SK-N-SH (cell line): ENCODE data around the gene CDH12.

Experiments
- EP300 ChIP-seq, 2 experiments: IDR thresholded peaks; 2 replicates each; pipeline versions ENCODE4 v1.4.0 to v1.6.1; 2012; ENCODE audit warnings: borderline replicate concordance in 1 of 2, low read depth in 1 of 2, low read length in 1 of 2
- FOXM1 ChIP-seq: IDR thresholded peaks from 2 replicates; pipeline ENCODE4 v1.4.0; 2012; ENCODE audit warnings: low read depth, mild to moderate bottlenecking
- NRF1 ChIP-seq: IDR thresholded peaks from 2 replicates; pipeline ENCODE4 v1.6.1; 2012; ENCODE audit warnings: low read depth, mild to moderate bottlenecking, low read length
- POLR2AphosphoS5 ChIP-seq: IDR thresholded peaks from 2 replicates; pipeline ENCODE4 v1.6.1; 2012; ENCODE audit warnings: low read depth, low read length
- RAD21 ChIP-seq: IDR thresholded peaks from 2 replicates; pipeline ENCODE4 v1.6.1; 2012; ENCODE audit warnings: mild to moderate bottlenecking, low read length
- RCOR1 ChIP-seq: fragments of 150-350 bp; IDR thresholded peaks from 2 replicates; pipeline ENCODE4 v1.6.1; 2017; ENCODE audit warnings: antibody characterized with exemption, low read length
- RFX5 ChIP-seq: IDR thresholded peaks from 2 replicates; pipeline ENCODE4 v1.6.1; 2012; ENCODE audit warnings: mild to moderate bottlenecking, improper control_type of control experiment, low read length
- SMC3 ChIP-seq: IDR thresholded peaks from 2 replicates; pipeline ENCODE4 v1.6.1; 2012; ENCODE audit warnings: low read depth, low read length, improper control_type of control experiment
- TAF1 ChIP-seq: IDR thresholded peaks from 2 replicates; pipeline ENCODE4 v1.6.1; 2012; ENCODE audit warnings: low read depth, mild to moderate bottlenecking, low read length, moderate library complexity, borderline replicate concordance
- TF ChIP-seq, protein P1 (sequence below): fragments of 200-600 bp; sonication (generic); IDR thresholded peaks from 2 replicates; pipeline ENCODE4 v1.6.1; 2017; ENCODE audit warnings: antibody characterized with exemption, mild to moderate bottlenecking, moderate library complexity
- TF ChIP-seq, protein P2 (sequence below): IDR thresholded peaks from 2 replicates; pipeline ENCODE4 v1.4.0; 2012; ENCODE audit warnings: low read depth
- TF ChIP-seq, protein P3 (sequence below): IDR thresholded peaks from 2 replicates; pipeline ENCODE4 v1.4.0; 2012; ENCODE audit warnings: low read depth, borderline replicate concordance

DNA sequence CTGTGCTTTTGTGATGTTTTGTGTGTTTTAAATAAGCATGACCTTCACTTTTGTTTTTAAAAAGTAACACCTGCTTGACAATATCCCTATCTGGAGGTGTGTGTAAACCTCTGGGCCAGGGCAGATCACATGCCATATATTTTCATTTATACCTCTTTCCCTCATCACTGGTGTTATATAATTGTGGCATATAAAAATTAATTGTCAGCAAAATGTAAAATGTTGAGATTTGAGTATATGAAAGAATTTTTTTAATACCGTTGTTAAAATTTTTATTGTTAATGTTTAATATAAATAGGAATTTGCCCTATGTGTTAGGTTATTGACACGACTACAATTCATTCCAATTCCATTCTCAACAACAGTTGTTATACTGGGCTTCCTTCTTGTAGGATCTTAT, 6.5 kb downstream of the CDH12 start:
- TF ChIP-seq, protein P1, sequence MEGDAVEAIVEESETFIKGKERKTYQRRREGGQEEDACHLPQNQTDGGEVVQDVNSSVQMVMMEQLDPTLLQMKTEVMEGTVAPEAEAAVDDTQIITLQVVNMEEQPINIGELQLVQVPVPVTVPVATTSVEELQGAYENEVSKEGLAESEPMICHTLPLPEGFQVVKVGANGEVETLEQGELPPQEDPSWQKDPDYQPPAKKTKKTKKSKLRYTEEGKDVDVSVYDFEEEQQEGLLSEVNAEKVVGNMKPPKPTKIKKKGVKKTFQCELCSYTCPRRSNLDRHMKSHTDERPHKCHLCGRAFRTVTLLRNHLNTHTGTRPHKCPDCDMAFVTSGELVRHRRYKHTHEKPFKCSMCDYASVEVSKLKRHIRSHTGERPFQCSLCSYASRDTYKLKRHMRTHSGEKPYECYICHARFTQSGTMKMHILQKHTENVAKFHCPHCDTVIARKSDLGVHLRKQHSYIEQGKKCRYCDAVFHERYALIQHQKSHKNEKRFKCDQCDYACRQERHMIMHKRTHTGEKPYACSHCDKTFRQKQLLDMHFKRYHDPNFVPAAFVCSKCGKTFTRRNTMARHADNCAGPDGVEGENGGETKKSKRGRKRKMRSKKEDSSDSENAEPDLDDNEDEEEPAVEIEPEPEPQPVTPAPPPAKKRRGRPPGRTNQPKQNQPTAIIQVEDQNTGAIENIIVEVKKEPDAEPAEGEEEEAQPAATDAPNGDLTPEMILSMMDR = no peak
- TF ChIP-seq SMC3 (no peak), RFX5 (no peak), EP300 (IDR thresholded peaks at IDR 0.05; ENCODE audit: borderline replicate concordance in 1 of 2, low read depth in 1 of 2, low read length in 1 of 2) (no peak), RCOR1 (no peak), POLR2AphosphoS5 (no peak), NRF1 (no peak), TAF1 (no peak), RAD21 (no peak), FOXM1 (no peak)
- TF ChIP-seq, protein P2, sequence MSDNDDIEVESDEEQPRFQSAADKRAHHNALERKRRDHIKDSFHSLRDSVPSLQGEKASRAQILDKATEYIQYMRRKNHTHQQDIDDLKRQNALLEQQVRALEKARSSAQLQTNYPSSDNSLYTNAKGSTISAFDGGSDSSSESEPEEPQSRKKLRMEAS = no peak
- TF ChIP-seq, protein P3, sequence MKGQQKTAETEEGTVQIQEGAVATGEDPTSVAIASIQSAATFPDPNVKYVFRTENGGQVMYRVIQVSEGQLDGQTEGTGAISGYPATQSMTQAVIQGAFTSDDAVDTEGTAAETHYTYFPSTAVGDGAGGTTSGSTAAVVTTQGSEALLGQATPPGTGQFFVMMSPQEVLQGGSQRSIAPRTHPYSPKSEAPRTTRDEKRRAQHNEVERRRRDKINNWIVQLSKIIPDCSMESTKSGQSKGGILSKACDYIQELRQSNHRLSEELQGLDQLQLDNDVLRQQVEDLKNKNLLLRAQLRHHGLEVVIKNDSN = no peak
